Naive B cell (primary cell): ENCODE measurements around the gene DIPK1A. TPM values are rescaled to one million over a fixed set of nuclear protein-coding genes. Genes with fewer than 3 reads are reported as not detected.

ENCODE experiments used
- ATAC-seq, 2 donors: fragments of 150-1000 bp; cut with Tn5 transposase; 2 replicates each; pipeline ENCODE4 v1.10.0; 2021; ENCODE audit warnings: low read depth in 2 of 2, mild to moderate bottlenecking in 2 of 2, moderate library complexity in 2 of 2
- DNase-seq: peaks from one replicate; pipeline ENCODE4 v3.0.0; 2022
- H3K27ac Mint-ChIP-seq, 6 donors: one replicate each; pipeline ENCODE4 v1.8.0; 2020 to 2022; ENCODE audit warnings: mild to moderate bottlenecking in 6 of 6, mixed read lengths in 6 of 6, moderate library complexity in 5 of 6, inconsistent platforms in 2 of 6
- H3K27me3 Mint-ChIP-seq, 3 donors: one replicate each; pipeline ENCODE4 v1.8.0; 2021 to 2022; ENCODE audit warnings: mixed read lengths in 3 of 3, mild to moderate bottlenecking in 1 of 3
- H3K36me3 Mint-ChIP-seq, 2 donors: one replicate each; pipeline ENCODE4 v1.8.0; 2020 to 2022; ENCODE audit warnings: mixed read lengths in 2 of 2, inconsistent platforms in 1 of 2, mild to moderate bottlenecking in 1 of 2
- H3K4me1 Mint-ChIP-seq, 3 donors: one replicate each; pipeline ENCODE4 v1.8.0; 2020 to 2022; ENCODE audit warnings: mixed read lengths in 3 of 3, inconsistent platforms in 1 of 3, mild to moderate bottlenecking in 1 of 3, moderate library complexity in 1 of 3
- H3K4me3 Mint-ChIP-seq, 8 donors: one replicate each; pipeline ENCODE4 v1.8.0; 2020 to 2022; ENCODE audit warnings: mild to moderate bottlenecking in 8 of 8, mixed read lengths in 8 of 8, moderate library complexity in 8 of 8, inconsistent platforms in 2 of 8
- H3K9me3 Mint-ChIP-seq, 7 donors: one replicate each; pipeline ENCODE4 v1.8.0; 2020 to 2022; ENCODE audit warnings: mixed read lengths in 7 of 7, mild to moderate bottlenecking in 5 of 7, inconsistent platforms in 2 of 7, moderate library complexity in 1 of 7
- polyA plus RNA-seq, 6 donors: library from polyadenylated mRNA; unstranded; fragments of 300-500 nt; fragmentation: Illumina TruSeq; gene quantifications; one replicate each; pipeline ENCODE4 v1.2.3, GENCODE V29; 2021; ENCODE audit warnings: low read depth in 6 of 6

The DIPK1A gene
- polyA plus RNA-seq, 6 donors from 2014 or later, result 26.0 to 57.3 (median 32.4) TPM

DNA sequence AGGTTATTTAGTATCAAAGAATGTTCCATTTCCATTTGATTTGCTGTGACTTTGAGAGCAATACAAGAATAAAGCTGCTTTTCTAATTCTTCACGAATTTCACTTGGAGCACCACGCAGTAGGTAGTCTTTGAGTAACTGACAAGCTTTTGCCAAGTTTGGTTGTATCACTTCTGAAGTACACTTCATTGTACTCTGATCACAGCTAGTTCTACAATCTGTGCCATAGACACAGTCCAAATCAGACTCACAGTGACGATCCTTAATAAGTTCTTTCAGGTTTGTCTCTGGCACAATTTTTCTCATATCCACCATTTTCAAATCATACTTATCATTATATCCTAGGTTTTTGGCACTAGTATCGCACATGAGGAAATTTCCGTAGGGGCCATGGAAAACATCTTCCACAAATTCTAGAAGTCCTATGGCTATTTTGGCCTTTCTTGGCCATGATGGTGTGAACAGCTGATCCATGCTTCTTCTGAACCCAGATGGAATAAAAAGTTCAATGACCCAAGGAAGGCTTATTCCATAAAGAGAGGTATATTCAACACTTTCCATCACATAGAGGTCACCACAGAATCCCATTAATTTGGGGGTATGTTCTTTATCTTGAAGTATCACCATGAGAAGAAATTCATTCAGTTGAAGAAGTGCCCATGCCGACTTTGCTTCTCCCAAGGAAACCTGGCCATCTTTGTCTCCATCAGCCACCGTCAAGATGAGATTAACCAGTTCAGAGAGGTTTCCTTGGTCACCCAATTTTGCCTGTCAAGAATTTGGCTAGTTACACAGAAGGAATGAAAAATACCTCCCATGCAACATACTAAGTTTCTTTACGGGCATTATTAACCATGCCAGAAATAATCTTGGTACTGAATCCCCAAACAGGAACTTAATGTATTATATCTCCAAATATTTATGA lies 117.6 kb downstream of the DIPK1A start:
- peak overlapping the region in 4 of 6 donors; percentile 6 to 44 (median 30) for H3K27ac Mint-ChIP-seq
- H3K36me3 Mint-ChIP-seq, result peaks cover 23 to 34% of the 10 kb centered on the region in 2 donors
- DNase-seq (no peak), ATAC-seq (no peak)
- no peak overlapping the region for H3K4me3 Mint-ChIP-seq
- no peaks in the 10 kb centered on the region for H3K9me3 Mint-ChIP-seq
- no peaks in the 10 kb centered on the region for H3K27me3 Mint-ChIP-seq
- H3K4me1 Mint-ChIP-seq, result peaks cover 8 to 21% (median 18%) of the 10 kb centered on the region in 3 donors

DNA sequence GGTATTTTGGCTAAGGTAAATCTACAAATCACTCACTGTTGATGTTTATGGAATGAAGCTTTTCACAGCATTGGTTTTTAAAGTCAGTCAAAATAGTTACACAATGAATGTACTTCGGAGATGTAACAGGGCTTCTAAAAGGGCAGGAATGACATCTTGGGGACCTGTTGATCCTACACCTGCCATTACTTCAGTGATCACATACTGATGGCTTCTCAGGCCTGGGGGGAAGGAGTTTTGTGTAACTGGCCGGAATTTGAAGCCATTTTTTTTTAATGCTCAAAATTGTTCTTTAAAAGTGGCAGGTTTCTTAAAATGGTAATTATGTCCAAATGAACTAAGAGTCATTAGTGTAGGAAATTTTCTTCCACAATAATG lies 118.2 kb downstream of the DIPK1A start:
- Mint-ChIP-seq H3K4me3 (no peak overlapping the region), H3K27me3 (no peaks in the 10 kb centered on the region), H3K27ac (peak overlapping the region in 3 of 6 donors; percentile 39 to 90 (median 44)), H3K36me3 (peaks cover 23 to 34% of the 10 kb centered on the region in 2 donors), H3K4me1 (peaks cover 8 to 21% (median 20%) of the 10 kb centered on the region in 3 donors), H3K9me3 (no peaks in the 10 kb centered on the region)
- DNase-seq (no peak), ATAC-seq (no peak)

DNA sequence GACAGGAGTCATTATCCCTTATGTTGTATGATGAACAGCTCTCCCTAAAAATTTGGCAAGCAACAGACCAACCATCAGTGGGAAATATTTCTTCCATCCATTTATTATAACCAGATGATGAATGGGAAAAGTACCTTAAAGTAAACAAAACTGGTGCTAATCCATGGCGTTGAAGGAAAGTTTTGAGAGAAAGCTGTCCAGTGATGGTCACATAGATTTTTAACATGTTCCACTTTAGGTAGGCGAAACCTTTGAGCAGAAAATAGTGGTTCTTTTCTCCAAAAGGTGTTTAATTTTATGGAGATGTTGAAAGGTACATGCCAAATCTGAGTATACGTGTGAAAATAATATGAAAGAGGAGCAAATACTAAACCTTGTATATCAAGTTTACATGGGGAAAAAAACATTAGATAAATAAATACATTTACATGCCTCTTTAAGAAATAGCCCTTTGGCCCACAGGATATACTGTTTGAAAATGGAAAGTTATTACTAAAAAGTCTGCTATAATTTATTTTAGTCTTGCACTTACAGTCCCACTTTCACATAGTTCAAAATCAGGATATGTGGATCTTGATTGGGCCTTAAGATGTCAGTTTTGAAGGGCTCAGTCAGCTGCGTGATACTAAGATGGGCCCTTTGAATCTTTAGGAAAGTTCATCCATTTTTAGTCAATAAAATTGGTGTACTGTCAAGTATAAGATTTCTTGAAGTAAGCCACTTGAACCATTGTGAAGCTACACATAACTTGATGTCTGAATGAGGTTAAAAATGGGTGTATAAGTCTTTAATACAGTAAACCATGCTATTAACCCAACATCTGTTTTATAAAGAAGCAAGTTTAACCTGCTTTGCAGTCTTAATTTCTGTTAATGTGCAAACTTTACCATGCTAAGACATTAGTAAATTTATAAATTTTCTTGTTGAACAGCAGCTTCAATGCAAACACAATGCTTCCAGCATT lies 118.9 kb downstream of the DIPK1A start:
- H3K27ac Mint-ChIP-seq, result peak overlapping the region in 3 of 6 donors; percentile 39 to 90 (median 61)

DNA sequence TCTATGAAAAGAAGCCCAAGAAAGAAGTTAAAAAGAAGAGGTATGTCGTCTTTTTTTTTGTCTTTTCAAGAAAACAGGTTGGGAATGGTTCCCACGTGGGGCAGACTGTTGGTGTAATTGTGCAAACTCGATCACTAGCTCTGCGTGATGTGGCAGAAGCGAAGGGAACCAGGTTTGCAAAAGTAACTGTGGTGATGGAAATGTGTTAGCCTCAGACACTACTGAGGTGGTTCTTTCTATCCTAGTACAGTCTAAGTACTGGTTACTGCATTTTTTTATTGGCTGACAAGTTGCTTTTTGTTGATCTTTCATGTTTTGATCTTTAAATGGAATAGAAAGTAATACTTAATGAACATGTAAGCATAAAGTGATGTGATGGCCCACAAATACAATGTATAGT lies 120.7 kb downstream of the DIPK1A start:
- no peak for DNase-seq
- peaks cover 23 to 47% of the 10 kb centered on the region in 2 donors for H3K36me3 Mint-ChIP-seq
- H3K9me3 Mint-ChIP-seq, result no peaks in the 10 kb centered on the region
- no peak overlapping the region for H3K4me3 Mint-ChIP-seq
- no peak for ATAC-seq
- peak overlapping the region in 3 of 6 donors; percentile 22 to 63 (median 40) for H3K27ac Mint-ChIP-seq
- no peaks in the 10 kb centered on the region for H3K27me3 Mint-ChIP-seq
- peaks cover 16 to 40% (median 30%) of the 10 kb centered on the region in 3 donors for H3K4me1 Mint-ChIP-seq

More for the DNA sequence above, 118.9 kb downstream of the DIPK1A start:
- Mint-ChIP-seq H3K27me3 (no peaks in the 10 kb centered on the region), H3K36me3 (peaks cover 23 to 39% of the 10 kb centered on the region in 2 donors), H3K4me3 (no peak overlapping the region), H3K4me1 (peaks cover 13 to 28% (median 26%) of the 10 kb centered on the region in 3 donors), H3K9me3 (no peaks in the 10 kb centered on the region)
- DNase-seq (no peak), ATAC-seq (no peak)

DNA sequence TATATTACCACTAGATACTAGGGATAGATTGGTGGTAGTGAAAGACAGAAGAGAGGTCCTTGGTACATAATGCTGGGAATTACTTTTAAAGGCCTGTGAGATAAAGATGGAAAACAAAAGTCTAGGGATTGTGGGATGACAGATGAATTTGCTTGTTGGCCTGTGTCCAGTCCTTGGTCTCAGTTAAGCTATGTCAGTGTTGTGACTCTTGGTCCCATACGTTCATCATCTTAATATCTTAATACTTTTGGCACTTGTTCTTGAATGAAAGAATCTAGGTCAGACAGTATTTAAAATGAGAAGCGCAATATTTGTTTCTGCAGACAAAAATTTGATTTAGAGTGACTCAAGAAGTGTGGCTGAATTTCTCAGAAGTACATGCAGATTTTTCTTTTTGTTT lies 121.8 kb downstream of the DIPK1A start:
- peak overlapping the region in 2 of 6 donors; percentile 47 to 63 for H3K27ac Mint-ChIP-seq
- H3K4me3 Mint-ChIP-seq, result no peak overlapping the region
- H3K27me3 Mint-ChIP-seq, result no peaks in the 10 kb centered on the region
- peaks cover 22 to 52% (median 42%) of the 10 kb centered on the region in 3 donors for H3K4me1 Mint-ChIP-seq
- no peaks in the 10 kb centered on the region for H3K9me3 Mint-ChIP-seq
- DNase-seq (no peak), ATAC-seq (no peak)
- H3K36me3 Mint-ChIP-seq, result peaks cover 28 to 47% of the 10 kb centered on the region in 2 donors

DNA sequence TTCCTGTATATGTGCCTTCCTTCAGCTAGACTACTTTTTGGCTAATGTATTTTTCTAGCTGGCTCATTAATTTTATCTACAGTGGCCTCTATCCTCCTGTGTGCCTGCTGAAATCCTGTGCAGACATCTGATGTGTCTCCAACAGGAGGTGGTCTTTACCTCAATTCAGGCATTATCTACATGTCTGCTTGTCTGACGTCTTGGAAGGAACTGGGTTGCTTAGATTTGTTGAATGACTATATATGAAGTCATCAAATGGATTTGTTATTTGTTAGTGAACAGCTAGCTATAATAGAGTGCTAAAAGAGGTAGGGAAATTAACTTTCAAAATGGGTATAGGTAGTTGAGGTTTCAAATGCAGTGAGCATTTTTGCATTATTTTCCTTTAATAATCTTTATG lies 122.7 kb downstream of the DIPK1A start:
- ATAC-seq, result no peak
- H3K9me3 Mint-ChIP-seq, result no peaks in the 10 kb centered on the region

DNA sequence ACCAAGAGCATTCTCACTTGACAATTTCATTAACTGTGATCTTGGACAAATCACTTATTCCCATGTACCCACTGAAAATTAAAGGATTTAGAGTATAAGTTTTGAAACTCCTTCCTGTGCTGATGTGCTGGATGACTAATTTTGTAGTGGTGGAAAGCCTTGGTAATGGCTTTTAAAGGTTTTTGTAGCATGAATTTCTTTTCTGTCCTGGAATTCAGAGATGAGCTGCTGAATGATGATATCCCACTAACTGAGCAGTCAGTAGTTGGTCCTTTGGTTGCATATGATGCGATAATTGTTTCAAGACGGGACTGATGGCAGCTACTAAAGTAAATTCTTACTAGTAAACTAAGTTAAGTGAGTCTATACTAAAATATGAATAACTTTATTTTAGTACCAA lies 124.2 kb downstream of the DIPK1A start:
- Mint-ChIP-seq H3K27me3 (no peaks in the 10 kb centered on the region), H3K4me1 (peaks cover 40 to 74% (median 61%) of the 10 kb centered on the region in 3 donors), H3K9me3 (no peaks in the 10 kb centered on the region), H3K27ac (peak overlapping the region in 2 of 6 donors; percentile 43 to 63), H3K4me3 (no peak overlapping the region), H3K36me3 (peaks cover 23 to 30% of the 10 kb centered on the region in 2 donors)
- ATAC-seq (no peak), DNase-seq (no peak)

More for the DNA sequence above, 122.7 kb downstream of the DIPK1A start:
- Mint-ChIP-seq H3K27ac (peak overlapping the region in 4 of 6 donors; percentile 5 to 63 (median 40)), H3K27me3 (no peaks in the 10 kb centered on the region), H3K36me3 (peaks cover 27 to 38% of the 10 kb centered on the region in 2 donors), H3K4me1 (peaks cover 31 to 61% (median 50%) of the 10 kb centered on the region in 3 donors), H3K4me3 (peak overlapping the region in 1 of 8 donors; percentile 71)
- no peak for DNase-seq

DNA sequence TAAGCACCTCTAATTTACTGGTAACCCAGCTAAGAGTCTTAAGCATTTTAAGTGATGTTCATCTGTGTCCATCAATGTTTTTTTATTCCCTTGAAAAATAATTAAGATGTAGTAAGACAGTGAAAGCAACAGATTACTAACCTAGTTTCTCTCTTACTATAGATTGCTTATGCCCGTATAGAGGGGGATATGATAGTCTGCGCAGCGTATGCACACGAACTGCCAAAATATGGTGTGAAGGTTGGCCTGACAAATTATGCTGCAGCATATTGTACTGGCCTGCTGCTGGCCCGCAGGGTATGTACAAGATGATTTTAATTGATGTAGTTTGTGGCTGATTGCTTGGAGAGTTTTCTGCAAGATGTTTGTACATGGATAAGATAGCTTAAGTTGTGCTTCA lies 126.6 kb downstream of the DIPK1A start:
- Mint-ChIP-seq H3K27ac (peak overlapping the region; percentile 2 to 98 (median 57)), H3K4me3 (peak overlapping the region in 5 of 8 donors; percentile 3 to 100 (median 25)), H3K36me3 (peaks cover 16 to 18% of the 10 kb centered on the region in 2 donors), H3K9me3 (no peaks in the 10 kb centered on the region), H3K27me3 (no peaks in the 10 kb centered on the region), H3K4me1 (peaks cover 40 to 71% (median 56%) of the 10 kb centered on the region in 3 donors)
- ATAC-seq (no peak), DNase-seq (no peak)

DNA sequence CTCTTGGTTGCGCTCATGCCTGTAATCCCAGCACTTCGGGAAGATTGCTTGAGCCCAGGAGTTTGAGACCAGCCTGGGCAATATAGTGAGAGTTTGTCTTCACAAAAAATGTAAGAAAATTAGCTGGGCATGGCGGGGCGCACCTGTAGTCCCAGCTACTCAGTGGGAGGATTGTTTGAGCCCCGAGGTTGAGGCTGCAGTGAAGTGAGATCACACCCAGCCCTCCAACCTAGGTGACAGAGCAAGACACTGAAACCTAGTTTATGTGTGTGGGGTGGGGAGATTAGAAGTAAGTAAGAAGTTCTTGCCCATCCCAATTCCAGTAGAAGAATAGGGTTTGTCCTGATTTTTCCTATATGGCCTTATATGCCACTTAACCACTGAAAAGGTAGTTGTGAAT lies 127.4 kb downstream of the DIPK1A start:
- H3K4me1 Mint-ChIP-seq, result peaks cover 40 to 65% (median 49%) of the 10 kb centered on the region in 3 donors
- no peak for ATAC-seq
- peaks cover 13 to 16% of the 10 kb centered on the region in 2 donors for H3K36me3 Mint-ChIP-seq
- peak overlapping the region; percentile 21 to 100 (median 80) for H3K4me3 Mint-ChIP-seq
- no peaks in the 10 kb centered on the region for H3K9me3 Mint-ChIP-seq
- H3K27me3 Mint-ChIP-seq, result no peaks in the 10 kb centered on the region
- peak overlapping the region; percentile 49 to 99 (median 98) for H3K27ac Mint-ChIP-seq
- DNase-seq, result no peak

DNA sequence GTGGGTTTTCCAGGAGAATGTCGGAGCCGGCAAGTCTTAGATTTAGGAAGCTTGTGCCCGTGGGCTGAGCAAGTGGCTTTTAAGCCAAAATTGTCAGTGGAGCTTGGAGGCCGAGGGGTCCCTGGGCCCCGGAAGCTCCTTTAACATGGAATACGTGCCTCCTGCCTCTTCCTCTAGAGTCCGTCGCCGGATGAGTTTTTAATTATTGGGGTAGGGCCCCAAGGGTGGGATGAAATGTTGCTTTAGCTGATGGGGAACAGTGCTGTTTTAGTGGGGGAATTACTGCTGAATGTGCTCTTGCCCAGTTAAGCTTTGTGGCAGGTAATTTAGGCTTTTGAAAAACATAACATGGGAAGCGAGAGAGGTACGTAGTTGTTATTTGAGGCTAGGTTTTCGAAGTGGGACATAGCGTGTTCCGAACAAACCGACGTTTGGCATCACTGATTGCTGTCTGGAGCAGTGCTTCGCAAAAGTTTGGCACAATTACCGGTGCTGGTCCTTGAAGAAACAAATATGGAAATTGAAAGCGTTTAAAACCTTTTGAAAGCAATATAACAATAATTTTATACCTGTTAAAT lies 128.6 kb downstream of the DIPK1A start:
- Mint-ChIP-seq H3K4me3 (peak overlapping the region; percentile 95 to 100 (median 98)), H3K9me3 (no peaks in the 10 kb centered on the region), H3K36me3 (peaks cover 11 to 16% of the 10 kb centered on the region in 2 donors), H3K4me1 (peaks cover 32 to 56% (median 38%) of the 10 kb centered on the region in 3 donors), H3K27me3 (no peaks in the 10 kb centered on the region), H3K27ac (peak overlapping the region; percentile 95 to 100 (median 98))
- ATAC-seq (peak in 1 of 2 donors; percentile 1), DNase-seq (no peak)

DNA sequence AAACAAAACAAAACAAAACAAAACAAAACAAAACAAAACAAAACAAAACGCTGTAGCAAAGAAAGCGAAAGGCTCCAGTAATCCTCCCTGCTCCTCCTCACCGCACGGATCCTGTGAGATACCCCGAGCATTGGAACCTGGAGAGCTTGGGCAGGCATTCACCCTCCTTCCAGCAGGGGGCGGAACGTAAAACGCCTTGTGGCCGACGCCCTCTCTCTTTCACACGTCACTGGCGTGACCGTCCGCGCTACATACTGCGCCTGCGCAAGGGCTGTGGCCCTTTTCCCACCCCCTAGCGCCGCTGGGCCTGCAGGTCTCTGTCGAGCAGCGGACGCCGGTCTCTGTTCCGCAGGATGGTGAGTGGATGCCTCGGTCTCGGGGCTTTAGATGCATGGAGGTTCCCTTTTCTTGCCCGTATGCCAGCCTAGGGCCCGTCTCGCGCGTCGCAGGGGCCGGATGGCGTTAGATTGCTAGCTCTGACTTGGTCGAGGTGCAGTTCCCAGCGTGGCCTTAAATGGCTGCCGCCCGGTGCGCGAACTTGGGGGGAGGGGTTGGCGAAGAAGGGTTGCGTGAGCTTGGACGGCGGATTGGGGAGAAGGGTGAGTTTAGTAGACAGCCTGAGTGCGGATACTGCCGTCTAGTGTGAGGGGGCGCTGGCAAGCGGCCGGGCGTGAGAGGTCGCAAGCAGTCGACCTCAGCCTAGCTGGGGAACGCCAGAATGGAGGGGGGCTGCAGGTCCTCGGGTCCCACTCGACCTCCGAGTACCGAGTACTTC lies 129.3 kb downstream of the DIPK1A start, which contains the start of gene RPL5:
TSS of gene RPL5 (plus strand) at position 279 of the 775 bp plus-strand sequence. CDS start at position 354, 75 bp downstream.
- peak; percentile 87 to 88 for ATAC-seq
- H3K27me3 Mint-ChIP-seq, result no peaks in the 10 kb centered on the region
- DNase-seq, result peak; percentile 99
- peak within 1 kb of the TSS; percentile 95 to 100 (median 98) for H3K4me3 Mint-ChIP-seq
- peaks cover 27 to 53% (median 32%) of the 10 kb centered on the region in 3 donors for H3K4me1 Mint-ChIP-seq
- peak within 1 kb of the TSS; percentile 95 to 100 (median 98) for H3K27ac Mint-ChIP-seq
- no peaks in the 10 kb centered on the region for H3K9me3 Mint-ChIP-seq
- peaks cover 6 to 16% of the 10 kb centered on the region in 2 donors for H3K36me3 Mint-ChIP-seq

DNA sequence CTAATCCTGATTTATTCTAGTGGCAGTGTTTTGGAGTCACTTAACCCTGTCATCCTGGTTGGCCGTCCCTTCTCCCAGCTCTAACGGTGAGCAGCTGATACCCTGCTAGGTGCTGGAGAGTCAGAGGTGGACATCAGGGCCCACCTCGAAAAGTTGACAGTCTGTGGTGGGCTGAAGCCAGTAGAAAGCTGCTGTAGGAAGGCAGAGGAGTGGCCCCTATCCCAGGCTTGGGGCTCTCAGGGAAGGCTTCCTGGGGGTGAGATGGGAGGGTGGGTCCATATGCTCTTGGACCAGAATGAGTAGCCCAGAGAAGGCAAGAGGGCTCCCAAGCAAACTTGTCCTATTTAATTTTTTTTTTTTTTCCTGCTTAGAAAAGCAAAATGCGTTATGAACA lies 129.9 kb downstream of the DIPK1A start:
- Mint-ChIP-seq H3K27me3 (no peaks in the 10 kb centered on the region), H3K4me3 (peak overlapping the region in 7 of 8 donors; percentile 20 to 100 (median 98)), H3K36me3 (peaks cover 3 to 16% of the 10 kb centered on the region in 2 donors), H3K9me3 (no peaks in the 10 kb centered on the region), H3K4me1 (peaks cover 27 to 49% (median 32%) of the 10 kb centered on the region in 3 donors), H3K27ac (peak overlapping the region in 4 of 6 donors; percentile 21 to 98 (median 96))
- DNase-seq (no peak), ATAC-seq (no peak)
